GM19467 (cell line): ENCODE results near the gene HLCS.

ENCODE experiments used
- ATAC-seq: cut with Tn5 transposase; IDR thresholded peaks from one replicate; pipeline ENCODE4 v1.9.1; 2021; ENCODE audit warnings: mild to moderate bottlenecking, moderate library complexity; ENCODE audit not compliant: unreplicated experiment

The HLCS gene

GRCh38 chr21:36784947-36785346 lies 181.5 kb downstream of the HLCS start:
- no peak for ATAC-seq

- no peak for ATAC-seq
Measured at GRCh38 chr21:36783612-36784374, 182.7 kb downstream of the HLCS start.

GRCh38 chr21:36780861-36781260 lies 185.6 kb downstream of the HLCS start:
- no peak for ATAC-seq

- no peak for ATAC-seq
Measured at GRCh38 chr21:36776981-36777617, 189.4 kb downstream of the HLCS start.

GRCh38 chr21:36773995-36774394 lies 192.5 kb downstream of the HLCS start:
- no peak for ATAC-seq

- no peak for ATAC-seq
Measured at GRCh38 chr21:36773117-36773516, 193.4 kb downstream of the HLCS start.

GRCh38 chr21:36769051-36769839 lies 197.2 kb downstream of the HLCS start:
- ATAC-seq, result no peak

- no peak for ATAC-seq
Measured at GRCh38 chr21:36768496-36768895, 198.0 kb downstream of the HLCS start.

- no peak for ATAC-seq
Measured at GRCh38 chr21:36767096-36767495, 199.4 kb downstream of the HLCS start.

- ATAC-seq, result no peak
Measured at GRCh38 chr21:36766511-36766910, 200.0 kb downstream of the HLCS start.

GRCh38 chr21:36765229-36765628 lies 201.2 kb downstream of the HLCS start:
- ATAC-seq, result no peak

- no peak for ATAC-seq
Measured at GRCh38 chr21:36763305-36763704, 203.2 kb downstream of the HLCS start.

GRCh38 chr21:36762642-36763041 lies 203.8 kb downstream of the HLCS start:
- no peak for ATAC-seq

GRCh38 chr21:36761685-36762084 lies 204.8 kb downstream of the HLCS start:
- no peak for ATAC-seq

GRCh38 chr21:36759348-36760083 lies 207.0 kb downstream of the HLCS start:
- no peak for ATAC-seq

GRCh38 chr21:36757196-36757595 lies 209.3 kb downstream of the HLCS start:
- ATAC-seq, result no peak

- no peak for ATAC-seq
Measured at GRCh38 chr21:36756527-36756926, 209.9 kb downstream of the HLCS start.

GRCh38 chr21:36754241-36754898 lies 212.1 kb downstream of the HLCS start:
- no peak for ATAC-seq

- no peak for ATAC-seq
Measured at GRCh38 chr21:36753556-36753955, 212.9 kb downstream of the HLCS start.

GRCh38 chr21:36751383-36751782 lies 215.1 kb downstream of the HLCS start:
- ATAC-seq, result no peak

- ATAC-seq, result no peak
Measured at GRCh38 chr21:36750576-36750959, 215.9 kb downstream of the HLCS start.
